Hepatocyte (in vitro differentiated cells): ENCODE results near the gene ACO2.

ENCODE experiments used
- CTCF ChIP-seq: fragments of 200-600 bp; sonication (generic); IDR thresholded peaks from 2 replicates; pipeline ENCODE4 v1.5.1; 2016; ENCODE audit warnings: antibody characterized with exemption, mild to moderate bottlenecking; ENCODE audit not compliant: poor library complexity
- EZH2phosphoT487 ChIP-seq: fragments of 200-600 bp; sonication (generic); IDR thresholded peaks from one replicate; pipeline ENCODE4 v1.6.1; 2018; ENCODE audit warnings: antibody characterized with exemption, mild to moderate bottlenecking, low read depth, moderate library complexity; ENCODE audit not compliant: unreplicated experiment, severe bottlenecking

- no peak for TF ChIP-seq CTCF
- no peak for TF ChIP-seq EZH2phosphoT487
These were observed 44.5 kb downstream of the ACO2 start for GRCh38 chr22:41513391-41513790.
